T-helper 17 cell (primary cell): ENCODE data around the gene CBX2. TPM values are rescaled to one million over a fixed set of nuclear protein-coding genes. Genes with fewer than 3 reads are reported as not detected.
A peak's percentile ranks its signal among the peaks of the same experiment; 100 is the strongest.

Experiments used
- ATAC-seq: fragments of 150-1000 bp; cut with Tn5 transposase; 2 replicates; pipeline ENCODE4 v1.10.0; 2021; ENCODE audit warnings: mild to moderate bottlenecking, moderate library complexity
- DNase-seq, 3 donors: peaks; one replicate each; pipeline versions ENCODE4 v3.0.0 to v3.0.0-alpha.2; 2020 to 2021
- H3K9me3 ChIP-seq: one replicate; pipeline ENCODE4 v1.7.0; 2013; ENCODE audit warnings: low read length, mild to moderate bottlenecking; ENCODE audit not compliant: control insufficient read depth, poor library complexity, severe bottlenecking
- H3K27ac Mint-ChIP-seq: one replicate; pipeline ENCODE4 v1.8.0; 2022; ENCODE audit warnings: mild to moderate bottlenecking, moderate library complexity, mixed read lengths
- H3K27me3 Mint-ChIP-seq: one replicate; pipeline ENCODE4 v1.8.0; 2022; ENCODE audit warnings: mixed read lengths
- H3K36me3 Mint-ChIP-seq: one replicate; pipeline ENCODE4 v1.8.0; 2022; ENCODE audit warnings: low read depth, mixed read lengths
- H3K4me1 Mint-ChIP-seq: one replicate; pipeline ENCODE4 v1.8.0; 2022; ENCODE audit warnings: mild to moderate bottlenecking, mixed read lengths
- H3K4me3 Mint-ChIP-seq: one replicate; pipeline ENCODE4 v1.8.0; 2022; ENCODE audit warnings: mild to moderate bottlenecking, moderate library complexity, mixed read lengths
- total RNA-seq, 4 donors: library from RNA in 2 of 4; stranded (reverse) in 2 of 4; gene quantifications; one replicate each; pipeline ENCODE4 v1.2.3 and lab custom pipeline; 2022 to 2026

The CBX2 gene
- total RNA-seq, 2 donors from 2014 or later, result 0.18 TPM; not detected in 1

GRCh38 chr17:79829004-79829403, 51.1 kb downstream of the CBX2 start:
- H3K9me3 ChIP-seq, result no peaks in the 10 kb centered on the region
- H3K4me1 Mint-ChIP-seq, result peaks cover 15% of the 10 kb centered on the region
- H3K36me3 Mint-ChIP-seq, result peaks cover 3% of the 10 kb centered on the region
- H3K4me3 Mint-ChIP-seq, result no peak overlapping the region
- H3K27me3 Mint-ChIP-seq, result peaks cover 14% of the 10 kb centered on the region
- DNase-seq (no peak), ATAC-seq (no peak)
- H3K27ac Mint-ChIP-seq, result no peak overlapping the region

- H3K4me1 Mint-ChIP-seq, result peaks cover 14% of the 10 kb centered on the region
- H3K27me3 Mint-ChIP-seq, result peaks cover 13% of the 10 kb centered on the region
- DNase-seq (no peak), ATAC-seq (no peak)
- H3K36me3 Mint-ChIP-seq, result peaks cover under 1% of the 10 kb centered on the region
- no peaks in the 10 kb centered on the region for H3K9me3 ChIP-seq
- no peak overlapping the region for H3K4me3 Mint-ChIP-seq
- no peak overlapping the region for H3K27ac Mint-ChIP-seq
Observed at GRCh38 chr17:79829457-79829856, 51.5 kb downstream of the CBX2 start.

GRCh38 chr17:79830303-79830702, 52.4 kb downstream of the CBX2 start:
- no peak for ATAC-seq
- H3K27ac Mint-ChIP-seq, result peak overlapping the region; percentile 16

GRCh38 chr17:79830763-79831264, 52.9 kb downstream of the CBX2 start:
- Mint-ChIP-seq H3K4me1 (peaks cover 18% of the 10 kb centered on the region), H3K27ac (peak overlapping the region; percentile 16), H3K36me3 (peaks cover 7% of the 10 kb centered on the region), H3K27me3 (peaks cover 6% of the 10 kb centered on the region), H3K4me3 (no peak overlapping the region)
- no peak for ATAC-seq
- no peaks in the 10 kb centered on the region for H3K9me3 ChIP-seq
- no peak for DNase-seq

More at GRCh38 chr17:79830303-79830702, 52.4 kb downstream of the CBX2 start:
- peaks cover 18% of the 10 kb centered on the region for H3K4me1 Mint-ChIP-seq
- H3K4me3 Mint-ChIP-seq, result no peak overlapping the region
- H3K27me3 Mint-ChIP-seq, result peaks cover 6% of the 10 kb centered on the region
- peaks cover 7% of the 10 kb centered on the region for H3K36me3 Mint-ChIP-seq
- no peak for DNase-seq
- H3K9me3 ChIP-seq, result no peaks in the 10 kb centered on the region

- ATAC-seq (no peak), DNase-seq (no peak)
- peaks cover 7% of the 10 kb centered on the region for H3K36me3 Mint-ChIP-seq
- H3K4me1 Mint-ChIP-seq, result peaks cover 16% of the 10 kb centered on the region
- H3K27me3 Mint-ChIP-seq, result peaks cover 3% of the 10 kb centered on the region
- no peak overlapping the region for H3K4me3 Mint-ChIP-seq
- no peaks in the 10 kb centered on the region for H3K9me3 ChIP-seq
- H3K27ac Mint-ChIP-seq, result no peak overlapping the region
Observed at GRCh38 chr17:79831265-79832217, 53.6 kb downstream of the CBX2 start.

- peaks cover 14% of the 10 kb centered on the region for H3K4me1 Mint-ChIP-seq
- H3K27ac Mint-ChIP-seq, result no peak overlapping the region
- no peak for DNase-seq
- no peaks in the 10 kb centered on the region for H3K9me3 ChIP-seq
- peaks cover 7% of the 10 kb centered on the region for H3K36me3 Mint-ChIP-seq
- no peaks in the 10 kb centered on the region for H3K27me3 Mint-ChIP-seq
- H3K4me3 Mint-ChIP-seq, result no peak overlapping the region
- no peak for ATAC-seq
Observed at GRCh38 chr17:79832218-79833109, 54.5 kb downstream of the CBX2 start.

GRCh38 chr17:79833110-79833450, 55.1 kb downstream of the CBX2 start:
- Mint-ChIP-seq H3K4me3 (no peak overlapping the region), H3K27me3 (no peaks in the 10 kb centered on the region), H3K27ac (no peak overlapping the region), H3K4me1 (peaks cover 19% of the 10 kb centered on the region), H3K36me3 (peaks cover 8% of the 10 kb centered on the region)
- ATAC-seq (no peak), DNase-seq (no peak)
- no peaks in the 10 kb centered on the region for H3K9me3 ChIP-seq

GRCh38 chr17:79833744-79834564, 56.0 kb downstream of the CBX2 start:
- peak overlapping the region; percentile 75 for H3K4me3 Mint-ChIP-seq
- peaks cover 20% of the 10 kb centered on the region for H3K4me1 Mint-ChIP-seq
- ATAC-seq, result no peak
- no peaks in the 10 kb centered on the region for H3K9me3 ChIP-seq
- peaks cover 10% of the 10 kb centered on the region for H3K36me3 Mint-ChIP-seq
- peak in 1 of 3 donors; percentile 11 for DNase-seq
- H3K27ac Mint-ChIP-seq, result no peak overlapping the region
- H3K27me3 Mint-ChIP-seq, result no peaks in the 10 kb centered on the region

- Mint-ChIP-seq H3K4me1 (peaks cover 18% of the 10 kb centered on the region), H3K36me3 (peaks cover 10% of the 10 kb centered on the region), H3K27ac (no peak overlapping the region), H3K4me3 (peak overlapping the region; percentile 75), H3K27me3 (no peaks in the 10 kb centered on the region)
- DNase-seq, result peak in 1 of 3 donors; percentile 48
- ATAC-seq, result no peak
- H3K9me3 ChIP-seq, result no peaks in the 10 kb centered on the region
Observed at GRCh38 chr17:79834565-79835469, 56.9 kb downstream of the CBX2 start.

- H3K4me3 Mint-ChIP-seq, result no peak overlapping the region
- H3K27ac Mint-ChIP-seq, result no peak overlapping the region
- no peak for DNase-seq
- peaks cover 10% of the 10 kb centered on the region for H3K36me3 Mint-ChIP-seq
- no peaks in the 10 kb centered on the region for H3K27me3 Mint-ChIP-seq
- no peaks in the 10 kb centered on the region for H3K9me3 ChIP-seq
- ATAC-seq, result no peak
- H3K4me1 Mint-ChIP-seq, result peaks cover 18% of the 10 kb centered on the region
Observed at GRCh38 chr17:79835470-79835899, 57.5 kb downstream of the CBX2 start.

GRCh38 chr17:79835953-79836509, 58.1 kb downstream of the CBX2 start:
- H3K4me3 Mint-ChIP-seq, result no peak overlapping the region
- no peak for DNase-seq

More at GRCh38 chr17:79835953-79836509, 58.1 kb downstream of the CBX2 start:
- H3K4me1 Mint-ChIP-seq, result peaks cover 20% of the 10 kb centered on the region
- no peaks in the 10 kb centered on the region for H3K27me3 Mint-ChIP-seq
- ATAC-seq, result no peak
- no peak overlapping the region for H3K27ac Mint-ChIP-seq
- no peaks in the 10 kb centered on the region for H3K9me3 ChIP-seq
- H3K36me3 Mint-ChIP-seq, result peaks cover 10% of the 10 kb centered on the region
